NCI-H2081 treated with DMSO at 0.1 percent for 48 hours (cell line): ENCODE data around the gene ARMC8.
A peak's percentile ranks its signal among the peaks of the same experiment; 100 is the strongest.
"Not testable (repeated sequence)": the region's sequence is repeated elsewhere in the genome, so short reads cannot be mapped to it uniquely, and the experiment has no call there.

Source experiments
- DNase-seq: peaks from one replicate; lab custom pipeline; 2025; lab: John Stamatoyannopoulos, UW

The ARMC8 gene

GRCh38 chr3:138187296-138188012, at the start of gene ARMC8:
Gene ARMC8, plus strand, starts transcription at chr3:138187301. Its CDS starts 254 bp downstream, at chr3:138187555.
- no peak for DNase-seq

GRCh38 chr3:138137861-138138260, 49.2 kb upstream of the ARMC8 start:
- no peak for DNase-seq

GRCh38 chr3:138139691-138140090, 47.4 kb upstream of the ARMC8 start:
- DNase-seq = no peak

GRCh38 chr3:138140940-138141339, 46.2 kb upstream of the ARMC8 start:
- no peak for DNase-seq

- not testable (repeated sequence) for DNase-seq
Measured at GRCh38 chr3:138142181-138142580, 44.9 kb upstream of the ARMC8 start.

- no peak for DNase-seq
Measured at GRCh38 chr3:138148503-138148902, 38.6 kb upstream of the ARMC8 start.

- no peak for DNase-seq
Measured at GRCh38 chr3:138154534-138154933, 32.6 kb upstream of the ARMC8 start.

GRCh38 chr3:138157743-138158142, 29.4 kb upstream of the ARMC8 start:
- no peak for DNase-seq

GRCh38 chr3:138165061-138165460, 22.0 kb upstream of the ARMC8 start:
- no peak for DNase-seq

GRCh38 chr3:138172625-138173024, 14.5 kb upstream of the ARMC8 start:
- DNase-seq = no peak

GRCh38 chr3:138173769-138174420, 13.2 kb upstream of the ARMC8 start:
- DNase-seq = no peak

- peak; percentile 79 for DNase-seq
Measured at GRCh38 chr3:138174421-138175131, 12.5 kb upstream of the ARMC8 start, which contains the start of gene DBR1. Gene DBR1, minus strand, starts transcription at chr3:138174921. Its CDS starts 126 bp downstream, at chr3:138174795.

GRCh38 chr3:138180375-138181029, 6.6 kb upstream of the ARMC8 start:
- DNase-seq = peak; percentile 80

- DNase-seq = no peak
Measured at GRCh38 chr3:138184994-138185393, 2.1 kb upstream of the ARMC8 start.

- no peak for DNase-seq
Measured at GRCh38 chr3:138186221-138186620, 880 bp upstream of the ARMC8 start.

GRCh38 chr3:138186803-138187295, 252 bp upstream of the ARMC8 start:
- peak; percentile 87 for DNase-seq

- no peak for DNase-seq
Measured at GRCh38 chr3:138188013-138188730, 1.1 kb downstream of the ARMC8 start.

- no peak for DNase-seq
Measured at GRCh38 chr3:138195481-138195880, 8.4 kb downstream of the ARMC8 start.

GRCh38 chr3:138196023-138196422, 8.9 kb downstream of the ARMC8 start:
- no peak for DNase-seq

GRCh38 chr3:138197058-138197457, 10.0 kb downstream of the ARMC8 start:
- DNase-seq = no peak

GRCh38 chr3:138197524-138197923, 10.4 kb downstream of the ARMC8 start:
- no peak for DNase-seq
